ENCODE results near the gene PRCP. TPM values are rescaled to one million over a fixed set of nuclear protein-coding genes. Genes with fewer than 3 reads are reported as not detected.
"Not testable (repeated sequence)": the region's sequence is repeated elsewhere in the genome, so short reads cannot be mapped to it uniquely, and the experiment has no call there.

The PRCP gene
- total and polyA plus RNA-seq, 2 experiments from 2014 or later: 33.3 to 52.8 TPM

DNA sequence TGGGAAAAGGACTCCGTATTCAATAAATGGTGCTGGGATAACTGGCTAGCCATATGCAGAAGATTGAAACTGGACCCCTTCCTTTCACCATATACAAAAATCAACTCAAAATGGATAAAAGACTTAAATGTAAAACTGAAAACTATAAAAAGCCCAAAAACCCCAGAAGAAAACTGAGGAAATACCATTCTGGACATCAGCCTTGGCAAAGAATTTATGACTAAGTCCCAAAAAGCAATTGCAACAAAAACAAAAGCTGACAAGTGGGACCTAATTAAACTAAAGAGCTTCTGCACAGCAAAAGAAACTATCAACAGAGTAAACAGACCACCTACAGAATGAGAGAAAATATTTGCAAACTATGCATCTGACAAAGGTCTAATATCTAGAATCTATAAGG lies 45.3 kb downstream of the PRCP start:
- not testable (repeated sequence) for H3K9me3 Mint-ChIP-seq; H3K27ac Mint-ChIP-seq; H2AFZ ChIP-seq; H3K4me3 ChIP-seq; H3K4me2 ChIP-seq; H3K27ac ChIP-seq (ENCODE audit: low read depth); H3K27me3 Mint-ChIP-seq (ENCODE audit: insufficient read depth, low read depth, poor library complexity); H3K79me2 ChIP-seq (replicated peaks; ENCODE audit: insufficient read depth); H3K4me1 Mint-ChIP-seq; H3K4me1 ChIP-seq (ENCODE audit: insufficient read depth); H4K20me1 ChIP-seq (replicated peaks; ENCODE audit: insufficient read depth); H3K36me3 Mint-ChIP-seq (ENCODE audit: low read depth); DNase-seq (ENCODE audit: low spot score); H3K27me3 ChIP-seq (ENCODE audit: insufficient read depth); ATAC-seq; H3K9me2 ChIP-seq (ENCODE audit: insufficient read depth); H3K36me3 ChIP-seq (ENCODE audit: insufficient read depth); H3F3A ChIP-seq (replicated peaks; ENCODE audit: low read depth); H3K4me3 Mint-ChIP-seq

DNA sequence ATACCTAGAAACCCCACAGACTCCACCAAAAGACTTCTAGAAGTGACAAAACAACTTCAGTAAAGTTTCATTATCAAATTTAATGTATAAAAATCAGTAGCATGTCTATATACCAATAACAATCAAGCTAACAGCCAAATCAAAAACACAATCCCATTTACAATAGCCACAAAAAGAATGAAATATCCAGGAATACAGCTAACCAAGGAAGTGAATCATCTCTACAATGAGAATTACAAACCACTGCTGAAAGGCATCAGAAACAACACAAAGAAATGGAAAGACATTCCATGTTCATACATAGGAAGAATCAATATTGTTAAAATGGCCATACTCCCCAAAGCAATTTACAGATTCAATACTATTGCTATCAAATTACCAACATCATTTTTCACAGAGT lies 46.0 kb downstream of the PRCP start:
- Histone ChIP-seq H3K4me3 (no peak overlapping the region), H3K9me2 (ENCODE audit: insufficient read depth) (no peaks in the 10 kb centered on the region), H3F3A (replicated peaks; ENCODE audit: low read depth) (no peaks in the 10 kb centered on the region), H4K20me1 (replicated peaks; ENCODE audit: insufficient read depth) (no peaks in the 10 kb centered on the region), H3K27ac (ENCODE audit: low read depth) (no peak overlapping the region), H3K36me3 (ENCODE audit: insufficient read depth) (no peaks in the 10 kb centered on the region), H2AFZ (no peak overlapping the region), H3K79me2 (replicated peaks; ENCODE audit: insufficient read depth) (peaks cover 5% of the 10 kb centered on the region; the same call in 1 of the 2 replicates), H3K27me3 (ENCODE audit: insufficient read depth) (no peaks in the 10 kb centered on the region), H3K4me2 (no peak overlapping the region), H3K4me1 (ENCODE audit: insufficient read depth) (no peaks in the 10 kb centered on the region)
- Mint-ChIP-seq H3K36me3 (ENCODE audit: low read depth) (peaks cover 4% of the 10 kb centered on the region; the same call in 1 of the 3 replicates), H3K27ac (no peak overlapping the region), H3K27me3 (ENCODE audit: insufficient read depth, low read depth, poor library complexity) (no peaks in the 10 kb centered on the region), H3K4me1 (no peaks in the 10 kb centered on the region), H3K9me3 (no peaks in the 10 kb centered on the region), H3K4me3 (no peak overlapping the region)
- no peak for TF ChIP-seq EZH2phosphoT487 (IDR thresholded peaks at IDR 0.05; ENCODE audit: unreplicated experiment)
- TF ChIP-seq, protein P1, sequence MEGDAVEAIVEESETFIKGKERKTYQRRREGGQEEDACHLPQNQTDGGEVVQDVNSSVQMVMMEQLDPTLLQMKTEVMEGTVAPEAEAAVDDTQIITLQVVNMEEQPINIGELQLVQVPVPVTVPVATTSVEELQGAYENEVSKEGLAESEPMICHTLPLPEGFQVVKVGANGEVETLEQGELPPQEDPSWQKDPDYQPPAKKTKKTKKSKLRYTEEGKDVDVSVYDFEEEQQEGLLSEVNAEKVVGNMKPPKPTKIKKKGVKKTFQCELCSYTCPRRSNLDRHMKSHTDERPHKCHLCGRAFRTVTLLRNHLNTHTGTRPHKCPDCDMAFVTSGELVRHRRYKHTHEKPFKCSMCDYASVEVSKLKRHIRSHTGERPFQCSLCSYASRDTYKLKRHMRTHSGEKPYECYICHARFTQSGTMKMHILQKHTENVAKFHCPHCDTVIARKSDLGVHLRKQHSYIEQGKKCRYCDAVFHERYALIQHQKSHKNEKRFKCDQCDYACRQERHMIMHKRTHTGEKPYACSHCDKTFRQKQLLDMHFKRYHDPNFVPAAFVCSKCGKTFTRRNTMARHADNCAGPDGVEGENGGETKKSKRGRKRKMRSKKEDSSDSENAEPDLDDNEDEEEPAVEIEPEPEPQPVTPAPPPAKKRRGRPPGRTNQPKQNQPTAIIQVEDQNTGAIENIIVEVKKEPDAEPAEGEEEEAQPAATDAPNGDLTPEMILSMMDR (conservative IDR thresholded peaks at IDR 0.05; ENCODE audit: low read depth in 2 of 2): no peak
- no peak for TF ChIP-seq ZNF114 (CRISPR knock-in tag; IDR thresholded peaks at IDR 0.05)
- TF ChIP-seq EZH2 (IDR thresholded peaks at IDR 0.05; ENCODE audit: low read depth, unreplicated experiment): no peak
- TF ChIP-seq NANOG (IDR thresholded peaks at IDR 0.05; ENCODE audit: borderline replicate concordance): no peak
- TF ChIP-seq POLR2AphosphoS5 (IDR thresholded peaks at IDR 0.05; ENCODE audit: low read depth): no peak
- no peak for TF ChIP-seq ETS1 (IDR thresholded peaks at IDR 0.05)
- TF ChIP-seq JUNB (IDR thresholded peaks at IDR 0.05; ENCODE audit: unreplicated experiment): no peak
- DNase-seq (ENCODE audit: low spot score) (no peak), ATAC-seq (no peak)

- ATAC-seq: no peak
- Mint-ChIP-seq H3K27ac (no peak overlapping the region), H3K9me3 (no peaks in the 10 kb centered on the region), H3K4me1 (peaks cover 15% of the 10 kb centered on the region; the same call in 2 of the 3 replicates), H3K27me3 (ENCODE audit: insufficient read depth, low read depth, poor library complexity) (peaks cover 5% of the 10 kb centered on the region), H3K36me3 (ENCODE audit: low read depth) (no peaks in the 10 kb centered on the region), H3K4me3 (no peak overlapping the region)
- peaks cover 2% of the 10 kb centered on the region; the same call in 1 of the 2 replicates for H3K79me2 ChIP-seq (replicated peaks; ENCODE audit: insufficient read depth)
- H3K27me3 ChIP-seq (ENCODE audit: insufficient read depth): no peaks in the 10 kb centered on the region
- DNase-seq (ENCODE audit: low spot score): no peak
- H3K9me2 ChIP-seq (ENCODE audit: insufficient read depth): no peaks in the 10 kb centered on the region
- H3K36me3 ChIP-seq (ENCODE audit: insufficient read depth): no peaks in the 10 kb centered on the region
- no peak overlapping the region for H2AFZ ChIP-seq
- H3K4me1 ChIP-seq (ENCODE audit: insufficient read depth): peaks cover 11% of the 10 kb centered on the region; the same call in 1 of the 2 replicates
- H3F3A ChIP-seq (replicated peaks; ENCODE audit: low read depth): no peaks in the 10 kb centered on the region
- no peaks in the 10 kb centered on the region for H4K20me1 ChIP-seq (replicated peaks; ENCODE audit: insufficient read depth)
- no peak overlapping the region for H3K4me3 ChIP-seq
- no peak overlapping the region for H3K27ac ChIP-seq (ENCODE audit: low read depth)
- H3K4me2 ChIP-seq: no peak overlapping the region
- no peak for TF ChIP-seq NANOG (IDR thresholded peaks at IDR 0.05; ENCODE audit: borderline replicate concordance)
- no peak for TF ChIP-seq EZH2 (IDR thresholded peaks at IDR 0.05; ENCODE audit: low read depth, unreplicated experiment)
- TF ChIP-seq, protein P1 (conservative IDR thresholded peaks at IDR 0.05; ENCODE audit: low read depth in 2 of 2): no peak
- TF ChIP-seq JUNB (IDR thresholded peaks at IDR 0.05; ENCODE audit: unreplicated experiment): no peak
- TF ChIP-seq ETS1 (IDR thresholded peaks at IDR 0.05): no peak
- TF ChIP-seq STAT1 (IDR thresholded peaks at IDR 0.05; ENCODE audit: unreplicated experiment): no peak
- no peak for TF ChIP-seq ZNF331 (CRISPR knock-in tag; IDR thresholded peaks at IDR 0.05; ENCODE audit: low read depth)
Observed at GRCh38 chr11:82848829-82849228, 51.4 kb downstream of the PRCP start.
